GM11168 (cell line): ENCODE measurements around the gene THOC2.
"Not testable (repeated sequence)": the region's sequence is repeated elsewhere in the genome, so short reads cannot be mapped to it uniquely, and the experiment has no call there.

Experiments
- in situ Hi-C: fragments of 300-500 bp; cut with MboI; formaldehyde crosslinking; loops from one replicate; pipeline ENCODE4 v1.12.0; 2022; ENCODE audit warnings: low sequenced_read_pairs; ENCODE audit not compliant: unreplicated experiment

Gene THOC2

DNA sequence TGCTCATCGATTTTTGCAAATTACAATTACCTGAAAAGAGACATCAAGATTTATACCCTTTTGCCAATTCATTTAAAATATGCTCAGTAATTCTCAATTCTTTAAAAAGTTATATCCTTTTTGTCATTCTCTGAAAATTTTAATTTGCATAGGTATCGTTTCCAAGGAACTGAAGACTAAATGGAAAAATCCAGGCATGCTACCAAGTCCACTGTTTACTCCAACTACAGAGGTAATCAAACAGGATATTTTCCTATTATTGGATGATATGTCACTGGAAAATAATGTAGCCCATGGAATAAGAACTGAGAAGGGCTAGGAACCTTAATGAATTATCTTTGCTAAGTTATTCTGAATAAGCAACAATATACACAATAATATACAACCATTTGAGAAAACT lies 132.7 kb downstream of the THOC2 start:
- in situ Hi-C loops: no loop called here

- in situ Hi-C loops: loop anchor here (25.0 kb wide), 1 partner anchor 129 kb away; no protein-coding TSS in a partner anchor
Measured at GRCh38 chrX:123590842-123591486, 141.9 kb downstream of the THOC2 start.

DNA sequence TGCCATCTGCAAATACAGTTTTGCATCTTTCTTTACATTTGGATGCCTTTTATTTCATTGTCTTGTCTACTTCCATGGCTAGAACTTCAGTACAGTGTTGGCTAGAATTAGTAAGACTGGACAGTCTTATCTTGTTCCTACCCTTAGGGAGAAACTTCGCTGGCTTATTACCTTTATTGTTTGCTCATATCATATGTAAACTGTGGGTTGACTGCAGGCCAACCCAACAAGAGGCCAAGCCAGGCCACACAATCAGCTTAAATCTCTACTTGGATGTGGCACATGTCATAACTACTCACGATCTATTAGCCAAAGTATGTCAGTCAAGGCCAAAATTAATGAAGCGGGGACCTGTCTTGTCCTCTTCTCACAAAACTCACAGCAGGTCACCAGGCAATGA lies 144.1 kb downstream of the THOC2 start:
- in situ Hi-C loops: loop anchor here (25.0 kb wide), 1 partner anchor 126 kb away; no protein-coding TSS in a partner anchor

GRCh38 chrX:123581586-123581985 lies 151.3 kb downstream of the THOC2 start:
- in situ Hi-C loops: loop anchor here (25.0 kb wide), 1 partner anchor 119 kb away; no protein-coding TSS in a partner anchor

DNA sequence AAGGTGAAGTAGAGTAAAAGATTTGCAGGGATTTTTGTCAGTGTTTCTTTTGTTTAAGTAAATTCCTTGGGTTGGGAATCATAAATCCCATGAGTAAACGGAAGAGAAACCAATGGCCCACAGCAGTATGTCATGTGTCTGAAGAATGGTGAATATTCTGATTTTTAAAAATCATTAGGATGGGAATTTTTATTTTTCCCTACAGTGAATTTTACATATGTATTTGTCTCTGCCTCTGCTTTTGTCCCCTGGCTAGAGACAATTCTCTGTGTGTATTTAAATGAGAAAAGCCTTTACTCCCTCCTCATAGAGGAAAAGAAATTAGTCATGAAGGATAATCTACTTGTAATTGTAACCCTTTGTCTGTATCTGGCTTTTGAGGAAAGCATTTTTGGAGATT lies 152.1 kb downstream of the THOC2 start:
- in situ Hi-C loops: loop anchor here (25.0 kb wide), 1 partner anchor 118 kb away; no protein-coding TSS in a partner anchor

GRCh38 chrX:123574027-123574426 lies 158.8 kb downstream of the THOC2 start:
- in situ Hi-C loops: not testable (repeated sequence)

DNA sequence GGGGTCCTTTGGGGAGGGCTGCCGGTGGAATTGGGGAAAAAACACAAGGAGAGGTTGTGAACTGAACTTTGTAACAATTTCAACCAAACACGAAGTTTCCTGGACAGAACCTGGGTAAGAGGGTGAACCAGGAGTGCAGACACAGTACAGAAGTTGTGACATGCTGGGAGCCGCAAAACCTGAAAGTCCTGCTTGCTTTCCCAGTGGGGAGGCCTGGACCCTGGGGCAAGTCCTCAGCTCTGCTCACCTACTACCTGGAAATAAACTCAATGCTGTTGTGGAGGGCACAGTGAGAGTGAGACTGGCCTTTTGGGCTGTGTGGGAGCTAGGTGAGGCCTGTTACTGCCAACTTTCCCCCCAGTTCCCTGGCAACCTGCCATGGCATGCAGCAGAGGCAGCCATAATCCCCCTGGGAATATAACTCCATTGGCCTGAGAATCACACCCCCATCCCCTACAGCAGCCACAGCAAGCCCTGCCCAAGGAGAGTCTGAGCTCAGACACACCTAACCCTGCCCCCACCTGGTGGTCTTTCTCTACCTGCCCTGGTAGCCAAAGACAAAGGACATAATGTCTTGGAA lies 162.8 kb downstream of the THOC2 start:
- in situ Hi-C loops: no loop called here

DNA sequence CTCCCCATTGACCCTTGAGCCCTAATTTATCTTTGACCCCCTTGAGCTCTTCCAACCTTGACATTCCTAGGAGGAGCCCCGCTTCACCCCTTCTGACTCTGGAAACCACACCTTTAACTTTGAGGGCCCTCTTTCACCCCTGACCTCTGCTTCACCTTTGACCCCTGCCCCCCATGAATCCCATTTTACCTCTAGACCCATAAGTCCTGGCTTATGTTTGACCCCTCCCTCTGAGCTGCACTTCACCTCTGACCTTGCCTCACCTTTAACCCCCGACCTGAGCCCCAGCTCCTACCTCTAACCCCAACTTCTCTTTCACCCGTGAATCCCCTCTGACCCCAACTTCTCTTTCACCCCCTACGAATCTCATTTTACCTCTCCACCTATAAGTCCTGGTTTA lies 169.7 kb downstream of the THOC2 start:
- in situ Hi-C loops: no loop called here

GRCh38 chrX:123562342-123563146 lies 170.3 kb downstream of the THOC2 start:
- in situ Hi-C loops: no loop called here

GRCh38 chrX:123561439-123562215 lies 171.2 kb downstream of the THOC2 start:
- in situ Hi-C loops: no loop called here

DNA sequence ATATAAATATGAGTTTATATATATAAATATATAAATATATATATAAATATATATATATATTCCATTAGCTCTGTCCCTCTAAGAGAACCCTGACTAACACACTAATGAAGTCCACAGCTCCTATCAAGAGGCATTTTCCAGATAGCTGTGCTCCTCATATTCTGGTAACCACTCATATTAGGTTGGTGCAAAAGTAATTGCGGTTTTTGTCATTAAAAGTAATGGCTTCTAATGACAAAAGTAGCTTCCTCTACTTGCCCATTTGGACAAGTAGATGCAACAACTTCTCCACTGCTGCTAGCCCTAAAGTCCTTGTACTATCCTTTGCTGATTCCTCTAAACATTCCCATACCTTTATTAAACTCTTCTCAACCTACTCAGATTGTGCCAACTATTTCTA lies 182.0 kb downstream of the THOC2 start:
- in situ Hi-C loops: no loop called here
